Lower lobe of right lung (tissue), 2 donors: ENCODE results near the gene CAMSAP1. TPM values are rescaled to one million over a fixed set of nuclear protein-coding genes. Genes with fewer than 3 reads are reported as not detected.

ENCODE experiments used
- ATAC-seq, 2 donors: fragments of 200-7000 bp; cut with Tn5 transposase; one replicate each; pipeline ENCODE4 v1.9.1; 2020 to 2022; ENCODE audit warnings: mild to moderate bottlenecking in 2 of 2, moderate library complexity in 2 of 2
- DNase-seq: peaks from one replicate; pipeline ENCODE4 v3.0.0-alpha.2; 2020
- H3K27ac ChIP-seq: fragments of 200-600 bp; one replicate; pipeline ENCODE4 v1.8.0; 2022
- H3K27me3 ChIP-seq: fragments of 200-600 bp; one replicate; pipeline ENCODE4 v1.8.0; 2022; ENCODE audit warnings: low read depth
- H3K36me3 ChIP-seq: fragments of 200-600 bp; one replicate; pipeline ENCODE4 v1.8.0; 2022; ENCODE audit warnings: mild to moderate bottlenecking
- H3K4me1 ChIP-seq: fragments of 200-600 bp; one replicate; pipeline ENCODE4 v1.8.0; 2022
- H3K4me3 ChIP-seq: fragments of 200-600 bp; one replicate; pipeline ENCODE4 v1.8.0; 2022; ENCODE audit warnings: mild to moderate bottlenecking
- H3K9me3 ChIP-seq: fragments of 200-600 bp; one replicate; pipeline ENCODE4 v1.8.0; 2022
- CTCF ChIP-seq: fragments of 200-600 bp; IDR thresholded peaks from one replicate; pipeline ENCODE4 v1.8.0; 2022; ENCODE audit warnings: antibody characterized with exemption, mild to moderate bottlenecking
- intact Hi-C: fragments of 100-400 bp; cut with DNase I; formaldehyde crosslinking; loops from one replicate; pipeline ENCODE4 v1.11.0; 2022
- total RNA-seq: library from RNA; stranded (reverse); fragmentation: NEBNext Ultra II Directional; extraction: Animal tissue kit (Norgen Biotek cat#: 25700); gene quantifications from one replicate; pipeline ENCODE4 v1.2.1, GENCODE V29; 2021
- donor health status: DM: no; HTN: yes; CAD: no; lungs with severe emphysema.

Gene CAMSAP1
- total RNA-seq, 1 donor from 2014 or later = 34.4 TPM

GRCh38 chr9:135849181-135849580 lies 58.2 kb downstream of the CAMSAP1 start:
- peaks cover 2% of the 10 kb centered on the region for H3K9me3 ChIP-seq
- no peak for ATAC-seq
- TF ChIP-seq CTCF = no peak
- DNase-seq = no peak
- H3K4me1 ChIP-seq = no peaks in the 10 kb centered on the region
- no peak overlapping the region for H3K27ac ChIP-seq
- H3K27me3 ChIP-seq = no peaks in the 10 kb centered on the region
- intact Hi-C loops = no loop called here
- H3K4me3 ChIP-seq = no peak overlapping the region
- peaks cover 39% of the 10 kb centered on the region for H3K36me3 ChIP-seq

- Histone ChIP-seq H3K9me3 (peaks cover 6% of the 10 kb centered on the region), H3K27me3 (no peaks in the 10 kb centered on the region), H3K4me1 (no peaks in the 10 kb centered on the region), H3K36me3 (peaks cover 36% of the 10 kb centered on the region), H3K4me3 (no peak overlapping the region), H3K27ac (no peak overlapping the region)
- TF ChIP-seq CTCF = no peak
- ATAC-seq = no peak
- intact Hi-C loops = no loop called here
- no peak for DNase-seq
These were observed 58.9 kb downstream of the CAMSAP1 start for GRCh38 chr9:135848341-135849047.

- Histone ChIP-seq H3K9me3 (peaks cover 6% of the 10 kb centered on the region), H3K27me3 (no peaks in the 10 kb centered on the region), H3K4me3 (no peak overlapping the region), H3K4me1 (no peaks in the 10 kb centered on the region), H3K27ac (no peak overlapping the region), H3K36me3 (peaks cover 31% of the 10 kb centered on the region)
- intact Hi-C loops = no loop called here
- no peak for TF ChIP-seq CTCF
- ATAC-seq = no peak
- no peak for DNase-seq
These were observed 59.5 kb downstream of the CAMSAP1 start for GRCh38 chr9:135847833-135848232.

- intact Hi-C loops = no loop called here
- peaks cover 11% of the 10 kb centered on the region for H3K36me3 ChIP-seq
- no peaks in the 10 kb centered on the region for H3K4me1 ChIP-seq
- DNase-seq (no peak), ATAC-seq (no peak)
- no peak overlapping the region for H3K4me3 ChIP-seq
- TF ChIP-seq CTCF = no peak
- H3K27ac ChIP-seq = no peak overlapping the region
- no peaks in the 10 kb centered on the region for H3K27me3 ChIP-seq
- H3K9me3 ChIP-seq = peaks cover 6% of the 10 kb centered on the region
These were observed 66.8 kb downstream of the CAMSAP1 start for GRCh38 chr9:135840539-135840938.

- ATAC-seq (no peak), DNase-seq (no peak)
- intact Hi-C loops = no loop called here
- H3K27ac ChIP-seq = no peak overlapping the region
- no peak for TF ChIP-seq CTCF
- peaks cover 11% of the 10 kb centered on the region for H3K36me3 ChIP-seq
- H3K9me3 ChIP-seq = peaks cover 6% of the 10 kb centered on the region
- no peaks in the 10 kb centered on the region for H3K4me1 ChIP-seq
- H3K27me3 ChIP-seq = no peaks in the 10 kb centered on the region
- H3K4me3 ChIP-seq = no peak overlapping the region
These were observed 67.2 kb downstream of the CAMSAP1 start for GRCh38 chr9:135840107-135840506.
